ENCODE data around the gene TIGD4.

TIGD4 gene

GRCh38 chr4:152786627-152787026, 7.1 kb upstream of the TIGD4 start:
- H3K9ac ChIP-seq (ENCODE audit: low read length): no peak overlapping the region

GRCh38 chr4:152785639-152786615, 6.4 kb upstream of the TIGD4 start:
- H3K27me3 ChIP-seq (ENCODE audit: insufficient read depth, low read length): no peaks in the 10 kb centered on the region
- H3K36me3 ChIP-seq (ENCODE audit: insufficient read depth, low read length): no peaks in the 10 kb centered on the region
- H3K9me3 ChIP-seq (ENCODE audit: low read length): no peaks in the 10 kb centered on the region
- no peak overlapping the region for H3K4me3 ChIP-seq (ENCODE audit: low read depth, low read length, poor library complexity, severe bottlenecking)
- no peaks in the 10 kb centered on the region for H3K9me2 ChIP-seq (ENCODE audit: low read depth, low read length)
- H3K79me2 ChIP-seq (ENCODE audit: insufficient read depth, low read length): peaks cover 3% of the 10 kb centered on the region; the same call in 1 of the 2 replicates
- H3K4me1 ChIP-seq (ENCODE audit: insufficient read depth, low read length, severe bottlenecking): peaks cover 31% of the 10 kb centered on the region
- peak overlapping the region; percentile 0; the same call in 1 of the 2 replicates for H3K4me2 ChIP-seq (ENCODE audit: low read length)
- H3F3A ChIP-seq (ENCODE audit: insufficient read depth, low read length): no peaks in the 10 kb centered on the region
- no peaks in the 10 kb centered on the region for H4K20me1 ChIP-seq (ENCODE audit: insufficient read depth, low read length)
- TF ChIP-seq EZH2 (IDR thresholded peaks at IDR 0.05; ENCODE audit: borderline replicate concordance, low read length): no peak
- no peak for TF ChIP-seq CTCF (IDR thresholded peaks at IDR 0.05; ENCODE audit: low read length)
- H3K27ac ChIP-seq (ENCODE audit: low read depth, low read length, poor library complexity, severe bottlenecking): peak overlapping the region; percentile 1
- no peak overlapping the region for H3K9ac ChIP-seq (ENCODE audit: low read length)
- H2AFZ ChIP-seq (ENCODE audit: low read length): no peak overlapping the region

More at GRCh38 chr4:152786627-152787026, 7.1 kb upstream of the TIGD4 start:
- H3K79me2 ChIP-seq (ENCODE audit: insufficient read depth, low read length): peaks cover 8% of the 10 kb centered on the region; the same call in 1 of the 2 replicates
- peak overlapping the region; percentile 1 for H3K27ac ChIP-seq (ENCODE audit: low read depth, low read length, poor library complexity, severe bottlenecking)
- no peaks in the 10 kb centered on the region for H3K9me2 ChIP-seq (ENCODE audit: low read depth, low read length)
- H3K4me1 ChIP-seq (ENCODE audit: insufficient read depth, low read length, severe bottlenecking): peaks cover 24% of the 10 kb centered on the region
- no peak overlapping the region for H2AFZ ChIP-seq (ENCODE audit: low read length)
- H4K20me1 ChIP-seq (ENCODE audit: insufficient read depth, low read length): no peaks in the 10 kb centered on the region
- H3K27me3 ChIP-seq (ENCODE audit: insufficient read depth, low read length): no peaks in the 10 kb centered on the region
- no peak overlapping the region; the same call in 1 of the 2 replicates for H3K4me2 ChIP-seq (ENCODE audit: low read length)
- no peak overlapping the region for H3K4me3 ChIP-seq (ENCODE audit: low read depth, low read length, poor library complexity, severe bottlenecking)
- no peaks in the 10 kb centered on the region for H3K36me3 ChIP-seq (ENCODE audit: insufficient read depth, low read length)
- H3F3A ChIP-seq (ENCODE audit: insufficient read depth, low read length): no peaks in the 10 kb centered on the region
- no peaks in the 10 kb centered on the region for H3K9me3 ChIP-seq (ENCODE audit: low read length)
- TF ChIP-seq CTCF (IDR thresholded peaks at IDR 0.05; ENCODE audit: low read length) (no peak), EZH2 (IDR thresholded peaks at IDR 0.05; ENCODE audit: borderline replicate concordance, low read length) (no peak)

GRCh38 chr4:152784490-152785350, 5.2 kb upstream of the TIGD4 start:
- Histone ChIP-seq H4K20me1 (ENCODE audit: insufficient read depth, low read length) (no peaks in the 10 kb centered on the region), H3K27me3 (ENCODE audit: insufficient read depth, low read length) (no peaks in the 10 kb centered on the region), H2AFZ (ENCODE audit: low read length) (no peak overlapping the region), H3K36me3 (ENCODE audit: insufficient read depth, low read length) (no peaks in the 10 kb centered on the region), H3K4me1 (ENCODE audit: insufficient read depth, low read length, severe bottlenecking) (peaks cover 38% of the 10 kb centered on the region), H3K79me2 (ENCODE audit: insufficient read depth, low read length) (no peaks in the 10 kb centered on the region; the same call in 1 of the 2 replicates), H3K4me2 (ENCODE audit: low read length) (no peak overlapping the region), H3K27ac (ENCODE audit: low read depth, low read length, poor library complexity, severe bottlenecking) (no peak overlapping the region), H3K9me2 (ENCODE audit: low read depth, low read length) (no peaks in the 10 kb centered on the region), H3F3A (ENCODE audit: insufficient read depth, low read length) (no peaks in the 10 kb centered on the region), H3K4me3 (ENCODE audit: low read depth, low read length, poor library complexity, severe bottlenecking) (no peak overlapping the region), H3K9me3 (ENCODE audit: low read length) (no peaks in the 10 kb centered on the region), H3K9ac (ENCODE audit: low read length) (no peak overlapping the region)
- TF ChIP-seq EZH2 (IDR thresholded peaks at IDR 0.05; ENCODE audit: borderline replicate concordance, low read length) (no peak), CTCF (IDR thresholded peaks at IDR 0.05; ENCODE audit: low read length) (peak; percentile 7; the same call in 1 of the 2 replicates)
